Measurements from ENCODE around the gene SLC66A1. TPM values are rescaled to one million over a fixed set of nuclear protein-coding genes. Genes with fewer than 3 reads are reported as not detected.

Gene SLC66A1
- total RNA-seq, 2 donors from 2014 or later: 5.7 to 8.9 TPM

- ATAC-seq (replicated peaks): no peak
- Mint-ChIP-seq H3K27ac (no peak overlapping the region), H3K36me3 (ENCODE audit: low read depth) (peaks cover 8% of the 10 kb centered on the region), H3K4me1 (peaks cover 4% of the 10 kb centered on the region), H3K9me3 (no peaks in the 10 kb centered on the region), H3K4me3 (no peak overlapping the region), H3K27me3 (no peaks in the 10 kb centered on the region)
Measured at GRCh38 chr1:19325958-19326747, 14.0 kb downstream of the SLC66A1 start.

- Mint-ChIP-seq H3K9me3 (no peaks in the 10 kb centered on the region), H3K4me1 (peaks cover 4% of the 10 kb centered on the region)
- ATAC-seq (replicated peaks): no peak
Measured at GRCh38 chr1:19326748-19327065, 14.6 kb downstream of the SLC66A1 start.

GRCh38 chr1:19327301-19327700, 15.2 kb downstream of the SLC66A1 start:
- no peak for ATAC-seq (replicated peaks)
- Mint-ChIP-seq H3K27me3 (no peaks in the 10 kb centered on the region), H3K4me3 (no peak overlapping the region), H3K36me3 (ENCODE audit: low read depth) (peaks cover 2% of the 10 kb centered on the region), H3K9me3 (no peaks in the 10 kb centered on the region), H3K27ac (no peak overlapping the region), H3K4me1 (peaks cover 4% of the 10 kb centered on the region)

More at GRCh38 chr1:19326748-19327065, 14.6 kb downstream of the SLC66A1 start:
- no peak overlapping the region for H3K27ac Mint-ChIP-seq
- H3K4me3 Mint-ChIP-seq: no peak overlapping the region
- peaks cover 6% of the 10 kb centered on the region for H3K36me3 Mint-ChIP-seq (ENCODE audit: low read depth)
- H3K27me3 Mint-ChIP-seq: no peaks in the 10 kb centered on the region

GRCh38 chr1:19327736-19328135, 15.6 kb downstream of the SLC66A1 start:
- no peaks in the 10 kb centered on the region for H3K36me3 Mint-ChIP-seq (ENCODE audit: low read depth)
- H3K4me1 Mint-ChIP-seq: peaks cover 4% of the 10 kb centered on the region
- H3K27me3 Mint-ChIP-seq: no peaks in the 10 kb centered on the region
- ATAC-seq (replicated peaks): no peak
- no peak overlapping the region for H3K27ac Mint-ChIP-seq
- H3K9me3 Mint-ChIP-seq: no peaks in the 10 kb centered on the region
- no peak overlapping the region for H3K4me3 Mint-ChIP-seq

GRCh38 chr1:19328486-19328885, 16.4 kb downstream of the SLC66A1 start:
- no peak overlapping the region for H3K27ac Mint-ChIP-seq
- H3K4me3 Mint-ChIP-seq: no peak overlapping the region
- ATAC-seq (replicated peaks): peak; percentile 4
- no peaks in the 10 kb centered on the region for H3K27me3 Mint-ChIP-seq
- H3K9me3 Mint-ChIP-seq: no peaks in the 10 kb centered on the region
- no peaks in the 10 kb centered on the region for H3K36me3 Mint-ChIP-seq (ENCODE audit: low read depth)
- peaks cover 4% of the 10 kb centered on the region for H3K4me1 Mint-ChIP-seq

GRCh38 chr1:19329188-19329587, 17.1 kb downstream of the SLC66A1 start:
- Mint-ChIP-seq H3K27ac (peak overlapping the region; percentile 24), H3K36me3 (ENCODE audit: low read depth) (no peaks in the 10 kb centered on the region), H3K27me3 (no peaks in the 10 kb centered on the region), H3K4me1 (peaks cover 4% of the 10 kb centered on the region), H3K9me3 (no peaks in the 10 kb centered on the region), H3K4me3 (no peak overlapping the region)
- no peak for ATAC-seq (replicated peaks)

GRCh38 chr1:19329611-19330010, 17.5 kb downstream of the SLC66A1 start:
- no peaks in the 10 kb centered on the region for H3K9me3 Mint-ChIP-seq
- H3K4me1 Mint-ChIP-seq: peaks cover 4% of the 10 kb centered on the region
- no peak overlapping the region for H3K4me3 Mint-ChIP-seq
- no peak for ATAC-seq (replicated peaks)
- H3K27ac Mint-ChIP-seq: peak overlapping the region; percentile 24
- no peaks in the 10 kb centered on the region for H3K36me3 Mint-ChIP-seq (ENCODE audit: low read depth)
- H3K27me3 Mint-ChIP-seq: no peaks in the 10 kb centered on the region

GRCh38 chr1:19330449-19331135, 18.5 kb downstream of the SLC66A1 start:
- peak overlapping the region; percentile 24 for H3K27ac Mint-ChIP-seq
- no peaks in the 10 kb centered on the region for H3K36me3 Mint-ChIP-seq (ENCODE audit: low read depth)
- no peaks in the 10 kb centered on the region for H3K27me3 Mint-ChIP-seq
- peaks cover 4% of the 10 kb centered on the region for H3K4me1 Mint-ChIP-seq
- no peak for ATAC-seq (replicated peaks)
- no peak overlapping the region for H3K4me3 Mint-ChIP-seq
- H3K9me3 Mint-ChIP-seq: no peaks in the 10 kb centered on the region

- Mint-ChIP-seq H3K4me3 (no peak overlapping the region), H3K27ac (no peak overlapping the region), H3K9me3 (no peaks in the 10 kb centered on the region), H3K27me3 (no peaks in the 10 kb centered on the region), H3K36me3 (ENCODE audit: low read depth) (no peaks in the 10 kb centered on the region), H3K4me1 (peaks cover 8% of the 10 kb centered on the region)
- ATAC-seq (replicated peaks): no peak
Measured at GRCh38 chr1:19331262-19331878, 19.2 kb downstream of the SLC66A1 start.

- H3K4me1 Mint-ChIP-seq: peaks cover 21% of the 10 kb centered on the region
- H3K27ac Mint-ChIP-seq: no peak overlapping the region
- no peak overlapping the region for H3K4me3 Mint-ChIP-seq
- ATAC-seq (replicated peaks): no peak
- H3K9me3 Mint-ChIP-seq: no peaks in the 10 kb centered on the region
- peaks cover 2% of the 10 kb centered on the region for H3K36me3 Mint-ChIP-seq (ENCODE audit: low read depth)
- H3K27me3 Mint-ChIP-seq: no peaks in the 10 kb centered on the region
Measured at GRCh38 chr1:19332832-19333231, 20.7 kb downstream of the SLC66A1 start.

- peak; percentile 69 for ATAC-seq (replicated peaks)
- Mint-ChIP-seq H3K36me3 (ENCODE audit: low read depth) (peaks cover 11% of the 10 kb centered on the region), H3K27ac (no peak overlapping the region), H3K9me3 (no peaks in the 10 kb centered on the region), H3K4me1 (peaks cover 21% of the 10 kb centered on the region), H3K27me3 (no peaks in the 10 kb centered on the region), H3K4me3 (no peak overlapping the region)
Measured at GRCh38 chr1:19333587-19334354, 21.6 kb downstream of the SLC66A1 start.

GRCh38 chr1:19336543-19336942, 24.4 kb downstream of the SLC66A1 start:
- H3K27ac Mint-ChIP-seq: peak overlapping the region; percentile 23
- peaks cover 20% of the 10 kb centered on the region for H3K4me1 Mint-ChIP-seq
- no peaks in the 10 kb centered on the region for H3K9me3 Mint-ChIP-seq
- peaks cover 35% of the 10 kb centered on the region for H3K36me3 Mint-ChIP-seq (ENCODE audit: low read depth)
- no peaks in the 10 kb centered on the region for H3K27me3 Mint-ChIP-seq
- peak; percentile 90 for ATAC-seq (replicated peaks)
- peak overlapping the region; percentile 17 for H3K4me3 Mint-ChIP-seq

- Mint-ChIP-seq H3K4me1 (peaks cover 20% of the 10 kb centered on the region), H3K36me3 (ENCODE audit: low read depth) (peaks cover 43% of the 10 kb centered on the region), H3K9me3 (no peaks in the 10 kb centered on the region), H3K4me3 (peak overlapping the region; percentile 17), H3K27ac (peak overlapping the region; percentile 23), H3K27me3 (no peaks in the 10 kb centered on the region)
- no peak for ATAC-seq (replicated peaks)
Measured at GRCh38 chr1:19337289-19337688, 25.2 kb downstream of the SLC66A1 start.

GRCh38 chr1:19338323-19338762, 26.2 kb downstream of the SLC66A1 start:
- Mint-ChIP-seq H3K36me3 (ENCODE audit: low read depth) (peaks cover 53% of the 10 kb centered on the region), H3K27me3 (no peaks in the 10 kb centered on the region), H3K4me1 (peaks cover 20% of the 10 kb centered on the region), H3K9me3 (no peaks in the 10 kb centered on the region), H3K4me3 (no peak overlapping the region), H3K27ac (no peak overlapping the region)
- ATAC-seq (replicated peaks): no peak

Data from activated T-helper 17 cell treated with anti-CD3 and anti-CD28 coated beads, Interleukin-2, amount 50 U/mL, for 72 hours (primary cell).